Activated naive CD4-positive, alpha-beta T cell treated with anti-CD3 and anti-CD28 coated beads for 36 hours (primary cell): ENCODE data around the gene C17orf58. TPM values are rescaled to one million over a fixed set of nuclear protein-coding genes. Genes with fewer than 3 reads are reported as not detected.
A peak's percentile ranks its signal among the peaks of the same experiment; 100 is the strongest.
"Not testable (repeated sequence)": the region's sequence is repeated elsewhere in the genome, so short reads cannot be mapped to it uniquely, and the experiment has no call there.

Experiments used
- CTCF ChIA-PET: fragments of 350-600 bp; sonication (Branson Sonifier 250); formaldehyde crosslinking; loops from one replicate; lab custom pipeline; 2021; ENCODE audit warnings: antibody characterized with exemption; lab: Charles Lee
- DNase-seq: peaks from one replicate; pipeline ENCODE4 v3.0.0-alpha.2; 2020
- H3K27ac Mint-ChIP-seq: one replicate; pipeline ENCODE4 v1.8.0; 2021; ENCODE audit warnings: mild to moderate bottlenecking, mixed read lengths
- H3K27me3 Mint-ChIP-seq: one replicate; pipeline ENCODE4 v1.8.0; 2021; ENCODE audit warnings: low read depth, mixed read lengths
- H3K36me3 Mint-ChIP-seq: one replicate; pipeline ENCODE4 v1.8.0; 2021; ENCODE audit warnings: low read depth, mixed read lengths
- H3K4me1 Mint-ChIP-seq: one replicate; pipeline ENCODE4 v1.8.0; 2021; ENCODE audit warnings: low read depth, mixed read lengths
- H3K4me3 Mint-ChIP-seq: one replicate; pipeline ENCODE4 v1.8.0; 2021; ENCODE audit warnings: mild to moderate bottlenecking, moderate library complexity, mixed read lengths
- H3K9me3 Mint-ChIP-seq: one replicate; pipeline ENCODE4 v1.8.0; 2021; ENCODE audit warnings: mixed read lengths
- intact Hi-C: fragments of 100-400 bp; cut with micrococcal nuclease; formaldehyde crosslinking; loops from one replicate; pipeline ENCODE4 v1.15.1; 2023
- total RNA-seq, 2 experiments: library from RNA; stranded (reverse); gene quantifications; one replicate each; pipeline ENCODE4 v1.2.3, GENCODE V29; 2021

C17orf58 gene
- total RNA-seq, 2 experiments from 2014 or later, result 9.4 to 9.7 TPM

- Mint-ChIP-seq H3K9me3 (no peaks in the 10 kb centered on the region), H3K27ac (no peak overlapping the region), H3K4me1 (no peaks in the 10 kb centered on the region), H3K4me3 (no peak overlapping the region), H3K27me3 (no peaks in the 10 kb centered on the region), H3K36me3 (peaks cover 2% of the 10 kb centered on the region)
- CTCF ChIA-PET, result no interaction called here
- intact Hi-C loops, result no loop called here
- DNase-seq, result no peak
Observed at GRCh38 chr17:67980456-67980855, 15.8 kb downstream of the C17orf58 start.

DNA sequence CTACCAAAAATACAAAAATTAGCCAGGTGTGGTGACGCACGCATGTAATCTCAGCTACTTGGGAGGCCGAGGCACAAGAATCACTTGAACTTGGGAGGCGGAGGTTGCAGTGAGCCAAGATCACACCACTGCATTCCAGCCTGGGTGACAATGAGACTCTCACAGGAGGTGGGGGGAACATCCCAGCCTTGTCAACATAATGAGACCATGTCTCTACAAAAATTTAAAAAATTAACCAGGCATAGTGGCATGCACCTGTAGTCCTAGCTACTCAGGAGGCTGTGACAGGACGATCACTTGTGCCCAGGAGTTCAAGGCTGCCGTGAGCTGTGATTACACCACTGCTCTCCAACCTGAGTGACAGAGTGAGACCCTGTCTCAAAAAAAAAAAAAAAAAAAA lies 20.0 kb downstream of the C17orf58 start:
- CTCF ChIA-PET, intact Hi-C loops, H3K27ac Mint-ChIP-seq: not testable (repeated sequence)

DNA sequence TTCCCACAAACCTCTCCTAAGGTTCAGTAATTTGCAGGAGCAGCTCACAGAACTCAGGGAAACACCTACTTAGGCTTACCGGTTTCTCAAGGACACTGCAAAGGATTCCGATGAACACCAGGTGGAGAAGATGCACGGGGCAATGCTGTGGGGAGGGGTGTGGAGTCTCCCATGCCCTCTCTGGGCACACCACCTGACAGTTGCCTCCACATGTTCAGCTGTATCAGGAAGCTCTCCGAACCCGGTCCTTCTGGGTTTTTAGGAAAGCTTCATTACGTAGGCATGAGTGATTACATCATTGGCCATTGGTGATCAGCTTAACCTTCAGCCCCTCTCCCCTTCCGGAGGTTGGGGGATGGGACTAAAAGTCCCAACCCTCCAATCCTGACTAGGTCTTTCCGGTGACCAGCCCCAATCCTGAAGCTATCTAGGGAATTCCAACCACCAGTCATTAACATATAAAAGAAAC lies 21.6 kb downstream of the C17orf58 start:
- no peaks in the 10 kb centered on the region for H3K9me3 Mint-ChIP-seq
- no peaks in the 10 kb centered on the region for H3K27me3 Mint-ChIP-seq
- DNase-seq, result no peak
- intact Hi-C loops, result no loop called here
- no peaks in the 10 kb centered on the region for H3K4me1 Mint-ChIP-seq
- no peak overlapping the region for H3K4me3 Mint-ChIP-seq
- CTCF ChIA-PET, result interaction anchor here (0.9 kb wide), 1 partner anchor 37 kb away, joined by 4 read pairs; no protein-coding TSS in a partner anchor
- peaks cover 2% of the 10 kb centered on the region for H3K36me3 Mint-ChIP-seq
- H3K27ac Mint-ChIP-seq, result no peak overlapping the region

More for the DNA sequence above, 20.0 kb downstream of the C17orf58 start:
- not testable (repeated sequence) for H3K4me1 Mint-ChIP-seq, H3K9me3 Mint-ChIP-seq, DNase-seq, H3K4me3 Mint-ChIP-seq, H3K27me3 Mint-ChIP-seq, H3K36me3 Mint-ChIP-seq

DNA sequence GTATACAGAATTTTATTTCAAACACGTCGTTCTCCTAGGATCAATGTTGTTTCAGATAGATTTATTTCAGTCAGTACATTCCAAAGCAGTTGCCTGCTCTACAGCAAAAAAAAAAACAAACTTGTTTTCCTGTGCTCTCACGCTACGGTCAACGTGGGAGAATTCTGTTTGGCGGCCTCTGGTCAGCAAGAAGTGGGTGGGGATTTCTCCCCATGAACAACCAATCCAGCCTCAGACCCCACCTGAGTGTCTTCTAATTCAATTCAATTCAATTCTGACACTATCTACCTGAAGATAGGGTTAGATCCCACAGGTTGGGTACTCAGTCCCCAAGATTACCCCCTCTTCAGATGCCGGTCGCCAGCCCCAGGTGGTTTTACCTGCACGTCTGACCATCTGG lies 22.1 kb downstream of the C17orf58 start:
- no peaks in the 10 kb centered on the region for H3K4me1 Mint-ChIP-seq
- H3K9me3 Mint-ChIP-seq, result no peaks in the 10 kb centered on the region
- intact Hi-C loops, result no loop called here
- no peak overlapping the region for H3K4me3 Mint-ChIP-seq
- CTCF ChIA-PET, result no interaction called here
- DNase-seq, result no peak
- H3K27ac Mint-ChIP-seq, result no peak overlapping the region
- no peaks in the 10 kb centered on the region for H3K27me3 Mint-ChIP-seq
- peaks cover 2% of the 10 kb centered on the region for H3K36me3 Mint-ChIP-seq

GRCh38 chr17:67970783-67971182 lies 25.5 kb downstream of the C17orf58 start:
- CTCF ChIA-PET, result no interaction called here
- Mint-ChIP-seq H3K9me3 (no peaks in the 10 kb centered on the region), H3K4me1 (no peaks in the 10 kb centered on the region), H3K27ac (no peak overlapping the region), H3K27me3 (no peaks in the 10 kb centered on the region), H3K36me3 (no peaks in the 10 kb centered on the region), H3K4me3 (no peak overlapping the region)
- intact Hi-C loops, result no loop called here
- DNase-seq, result no peak

- intact Hi-C loops, result loop anchor here (1.0 kb wide), 3 partner anchors 48 to 500 kb away; no protein-coding TSS in a partner anchor
- Mint-ChIP-seq H3K27ac (peak overlapping the region; percentile 84), H3K36me3 (peaks cover 15% of the 10 kb centered on the region), H3K4me1 (peaks cover 15% of the 10 kb centered on the region)
- H3K27me3 Mint-ChIP-seq, H3K4me3 Mint-ChIP-seq, H3K9me3 Mint-ChIP-seq: not testable (repeated sequence)
- peak; percentile 90 for DNase-seq
- CTCF ChIA-PET, result interaction anchor here (0.6 to 2.1 kb wide), 7 partner anchors 19 to 94 kb away, joined by 3 to 4 read pairs (median 3); no protein-coding TSS in a partner anchor
Observed at GRCh38 chr17:67963145-67963572, 33.1 kb downstream of the C17orf58 start.

DNA sequence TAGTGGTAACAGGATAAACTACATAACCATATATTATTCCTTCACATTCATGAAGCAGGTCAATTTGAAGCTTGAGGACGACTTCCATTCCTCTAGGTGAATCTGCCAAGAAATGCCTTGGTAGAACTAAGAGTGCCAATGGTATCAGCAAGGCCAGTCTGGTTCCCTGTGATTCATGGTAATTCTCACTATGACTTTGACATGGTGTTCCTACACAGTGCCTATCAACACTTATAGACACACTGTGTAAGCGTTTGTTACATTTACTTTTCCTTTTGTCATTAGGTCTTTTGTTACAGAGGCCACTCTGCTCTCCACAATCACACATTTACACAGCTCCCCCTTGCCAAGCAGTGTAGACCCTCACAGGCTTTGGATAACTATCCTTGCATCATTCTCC lies 34.1 kb downstream of the C17orf58 start:
- peaks cover 15% of the 10 kb centered on the region for H3K36me3 Mint-ChIP-seq
- intact Hi-C loops, H3K9me3 Mint-ChIP-seq, H3K27me3 Mint-ChIP-seq, DNase-seq, H3K4me3 Mint-ChIP-seq: not testable (repeated sequence)
- peak overlapping the region; percentile 84 for H3K27ac Mint-ChIP-seq
- CTCF ChIA-PET, result interaction anchor here (1.6 to 2.1 kb wide), 2 partner anchors 44 to 48 kb away, joined by 3 to 4 read pairs; no protein-coding TSS in a partner anchor
- peaks cover 15% of the 10 kb centered on the region for H3K4me1 Mint-ChIP-seq

DNA sequence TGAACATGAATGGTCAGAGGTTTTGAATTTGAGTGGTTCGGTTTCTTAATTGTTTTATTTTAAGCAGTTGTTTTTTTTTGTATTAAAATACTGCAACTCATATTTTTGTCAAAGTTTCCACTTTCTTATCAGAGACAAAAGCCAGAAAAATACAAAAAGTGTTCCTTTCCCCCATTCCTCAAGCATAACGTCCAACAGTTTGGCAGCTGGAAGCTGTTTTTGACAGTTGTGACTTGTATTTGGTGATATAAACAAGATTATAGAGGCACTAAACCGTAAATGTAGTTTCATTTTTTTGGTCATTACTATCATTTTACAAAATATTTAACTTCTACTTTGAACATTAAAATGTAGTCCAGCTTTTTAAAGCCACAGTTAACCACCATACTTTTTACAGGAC lies 36.0 kb downstream of the C17orf58 start:
- H3K27me3 Mint-ChIP-seq, DNase-seq, intact Hi-C loops, H3K27ac Mint-ChIP-seq, H3K9me3 Mint-ChIP-seq, H3K4me3 Mint-ChIP-seq: not testable (repeated sequence)
- CTCF ChIA-PET, result interaction anchor here (1.2 kb wide), 1 partner anchor 50 kb away, joined by 4 read pairs; no protein-coding TSS in a partner anchor
- peaks cover 14% of the 10 kb centered on the region for H3K36me3 Mint-ChIP-seq
- peaks cover 15% of the 10 kb centered on the region for H3K4me1 Mint-ChIP-seq

- H3K36me3 Mint-ChIP-seq, result peaks cover 10% of the 10 kb centered on the region
- peaks cover 15% of the 10 kb centered on the region for H3K4me1 Mint-ChIP-seq
- intact Hi-C loops, result no loop called here
- H3K27ac Mint-ChIP-seq, result peak overlapping the region; percentile 68
- no peak for DNase-seq
- no peaks in the 10 kb centered on the region for H3K27me3 Mint-ChIP-seq
- no peaks in the 10 kb centered on the region for H3K9me3 Mint-ChIP-seq
- CTCF ChIA-PET, result interaction anchor here (0.6 to 0.8 kb wide), 2 partner anchors 101 to 312 kb away, joined by 3 to 5 read pairs; no protein-coding TSS in a partner anchor
- no peak overlapping the region for H3K4me3 Mint-ChIP-seq
Observed at GRCh38 chr17:67959510-67959909, 36.8 kb downstream of the C17orf58 start.

GRCh38 chr17:67950945-67951344 lies 45.3 kb downstream of the C17orf58 start:
- Mint-ChIP-seq H3K4me3 (no peak overlapping the region), H3K4me1 (no peaks in the 10 kb centered on the region), H3K27me3 (no peaks in the 10 kb centered on the region), H3K27ac (no peak overlapping the region), H3K9me3 (no peaks in the 10 kb centered on the region), H3K36me3 (peaks cover 18% of the 10 kb centered on the region)
- CTCF ChIA-PET, result no interaction called here
- intact Hi-C loops, result no loop called here
- DNase-seq, result no peak

DNA sequence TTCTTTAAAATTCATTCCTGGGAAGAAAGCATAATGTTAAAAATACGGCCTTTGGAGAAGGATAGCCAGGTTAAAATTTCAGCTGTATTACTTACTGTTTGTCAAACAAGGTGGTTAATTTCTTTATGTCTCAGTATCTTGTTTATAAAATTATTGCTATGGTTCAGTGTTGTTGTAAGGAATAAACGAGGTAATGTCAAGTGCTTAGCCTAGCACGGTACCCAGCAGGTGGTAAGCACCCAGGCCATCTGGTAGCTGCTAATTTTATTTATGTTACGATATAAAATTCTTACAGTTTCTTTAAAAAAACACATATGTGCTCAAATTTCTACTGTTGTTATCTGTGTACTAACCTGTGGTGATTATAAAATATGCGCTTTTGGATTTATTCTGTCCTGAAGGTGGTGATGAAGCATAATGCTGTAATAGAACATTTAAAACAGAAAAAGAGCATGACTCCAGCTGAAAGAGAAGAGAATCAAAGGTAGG lies 48.9 kb downstream of the C17orf58 start:
- H3K27me3 Mint-ChIP-seq, result no peaks in the 10 kb centered on the region
- no peak overlapping the region for H3K4me3 Mint-ChIP-seq
- no peaks in the 10 kb centered on the region for H3K4me1 Mint-ChIP-seq
- CTCF ChIA-PET, result interaction anchor here (0.7 kb wide), 1 partner anchor 11 kb away, joined by 3 read pairs; no protein-coding TSS in a partner anchor
- no peak for DNase-seq
- H3K27ac Mint-ChIP-seq, result no peak overlapping the region
- intact Hi-C loops, result no loop called here
- H3K36me3 Mint-ChIP-seq, result peaks cover 29% of the 10 kb centered on the region
- H3K9me3 Mint-ChIP-seq, result no peaks in the 10 kb centered on the region

GRCh38 chr17:67946513-67946912 lies 49.8 kb downstream of the C17orf58 start:
- CTCF ChIA-PET, result interaction anchor here (0.7 kb wide), 1 partner anchor 12 kb away, joined by 3 read pairs; no protein-coding TSS in a partner anchor
- intact Hi-C loops, result no loop called here

GRCh38 chr17:67944035-67944434 lies 52.2 kb downstream of the C17orf58 start:
- DNase-seq, result no peak
- CTCF ChIA-PET, result interaction anchor here (0.5 to 0.9 kb wide), 2 partner anchors 67 to 484 kb away, joined by 3 read pairs; no protein-coding TSS in a partner anchor
- peaks cover 26% of the 10 kb centered on the region for H3K36me3 Mint-ChIP-seq
- intact Hi-C loops, result no loop called here
- no peaks in the 10 kb centered on the region for H3K27me3 Mint-ChIP-seq
- no peaks in the 10 kb centered on the region for H3K9me3 Mint-ChIP-seq
- H3K27ac Mint-ChIP-seq, result no peak overlapping the region
- no peaks in the 10 kb centered on the region for H3K4me1 Mint-ChIP-seq
- H3K4me3 Mint-ChIP-seq, result no peak overlapping the region

More at GRCh38 chr17:67946513-67946912, 49.8 kb downstream of the C17orf58 start:
- no peaks in the 10 kb centered on the region for H3K4me1 Mint-ChIP-seq
- H3K4me3 Mint-ChIP-seq, result no peak overlapping the region
- H3K27ac Mint-ChIP-seq, result no peak overlapping the region
- H3K9me3 Mint-ChIP-seq, result no peaks in the 10 kb centered on the region
- H3K36me3 Mint-ChIP-seq, result peaks cover 30% of the 10 kb centered on the region
- no peak for DNase-seq
- no peaks in the 10 kb centered on the region for H3K27me3 Mint-ChIP-seq
